22Rv1 (cell line): ENCODE measurements around the gene PIK3C2B.

Source experiments
- H3K27ac ChIP-seq: fragments of 450-650 bp; 2 replicates; pipeline ENCODE4 v1.5.1; 2017
- ZFX ChIP-seq: fragments of 450-650 bp; IDR thresholded peaks from 2 replicates; pipeline ENCODE4 v1.6.1; 2017; ENCODE audit warnings: antibody characterized with exemption, borderline replicate concordance
- TF ChIP-seq, protein P1 (sequence below): fragments of 450-650 bp; IDR thresholded peaks from 2 replicates; pipeline ENCODE4 v1.5.1; 2017; ENCODE audit warnings: mild to moderate bottlenecking

PIK3C2B gene

DNA sequence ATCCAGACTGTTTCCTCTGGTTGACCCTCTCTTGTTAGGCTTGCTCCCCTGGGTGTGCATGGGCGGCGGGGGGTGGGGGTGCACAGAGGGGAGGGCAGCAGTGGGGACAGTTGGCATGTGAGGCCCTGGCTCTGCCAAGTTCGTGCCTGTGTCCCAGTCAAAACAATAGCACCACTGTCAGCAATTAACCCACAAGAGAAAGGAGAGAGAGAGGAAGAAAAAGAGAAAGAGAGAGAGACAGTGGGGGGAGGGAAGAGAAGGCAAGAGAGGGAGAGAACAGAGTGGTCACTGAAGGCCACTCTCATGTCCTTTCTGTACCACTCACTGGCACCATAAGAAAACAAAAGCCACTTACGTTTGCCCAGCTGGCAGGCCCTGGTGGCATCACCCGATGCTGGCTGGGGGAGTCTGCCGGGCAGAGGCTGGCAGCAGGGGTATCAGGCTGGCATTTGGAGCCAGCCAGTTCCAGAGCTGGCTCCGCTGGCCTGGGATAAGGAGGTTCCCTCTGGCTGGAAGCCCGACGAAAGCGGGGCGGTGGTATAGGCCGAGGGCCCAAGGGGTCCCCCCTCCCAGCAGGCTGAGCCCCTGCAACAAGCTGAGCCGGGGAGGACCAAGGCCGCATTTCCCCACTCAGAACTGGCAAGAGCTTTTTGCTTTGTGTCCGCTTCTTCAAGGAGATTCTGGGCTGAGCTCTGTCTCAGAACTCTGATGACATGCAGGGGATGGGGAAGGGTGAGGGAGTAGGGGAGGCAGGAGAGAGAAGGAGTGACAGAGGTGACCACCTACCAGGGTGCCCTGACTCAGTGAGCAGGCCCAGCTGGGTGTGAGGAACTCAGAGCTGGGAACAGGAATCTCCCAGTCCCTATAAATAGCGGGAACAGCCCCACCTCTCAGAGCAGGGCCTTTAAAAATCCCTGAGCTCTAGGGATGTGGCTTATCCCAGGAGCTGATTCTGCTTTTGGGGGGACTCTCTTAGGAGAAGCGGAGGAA lies 27.9 kb downstream of the PIK3C2B start:
- TF ChIP-seq ZFX: no peak
- TF ChIP-seq, protein P1, sequence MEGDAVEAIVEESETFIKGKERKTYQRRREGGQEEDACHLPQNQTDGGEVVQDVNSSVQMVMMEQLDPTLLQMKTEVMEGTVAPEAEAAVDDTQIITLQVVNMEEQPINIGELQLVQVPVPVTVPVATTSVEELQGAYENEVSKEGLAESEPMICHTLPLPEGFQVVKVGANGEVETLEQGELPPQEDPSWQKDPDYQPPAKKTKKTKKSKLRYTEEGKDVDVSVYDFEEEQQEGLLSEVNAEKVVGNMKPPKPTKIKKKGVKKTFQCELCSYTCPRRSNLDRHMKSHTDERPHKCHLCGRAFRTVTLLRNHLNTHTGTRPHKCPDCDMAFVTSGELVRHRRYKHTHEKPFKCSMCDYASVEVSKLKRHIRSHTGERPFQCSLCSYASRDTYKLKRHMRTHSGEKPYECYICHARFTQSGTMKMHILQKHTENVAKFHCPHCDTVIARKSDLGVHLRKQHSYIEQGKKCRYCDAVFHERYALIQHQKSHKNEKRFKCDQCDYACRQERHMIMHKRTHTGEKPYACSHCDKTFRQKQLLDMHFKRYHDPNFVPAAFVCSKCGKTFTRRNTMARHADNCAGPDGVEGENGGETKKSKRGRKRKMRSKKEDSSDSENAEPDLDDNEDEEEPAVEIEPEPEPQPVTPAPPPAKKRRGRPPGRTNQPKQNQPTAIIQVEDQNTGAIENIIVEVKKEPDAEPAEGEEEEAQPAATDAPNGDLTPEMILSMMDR: no peak
- no peak overlapping the region for H3K27ac ChIP-seq

DNA sequence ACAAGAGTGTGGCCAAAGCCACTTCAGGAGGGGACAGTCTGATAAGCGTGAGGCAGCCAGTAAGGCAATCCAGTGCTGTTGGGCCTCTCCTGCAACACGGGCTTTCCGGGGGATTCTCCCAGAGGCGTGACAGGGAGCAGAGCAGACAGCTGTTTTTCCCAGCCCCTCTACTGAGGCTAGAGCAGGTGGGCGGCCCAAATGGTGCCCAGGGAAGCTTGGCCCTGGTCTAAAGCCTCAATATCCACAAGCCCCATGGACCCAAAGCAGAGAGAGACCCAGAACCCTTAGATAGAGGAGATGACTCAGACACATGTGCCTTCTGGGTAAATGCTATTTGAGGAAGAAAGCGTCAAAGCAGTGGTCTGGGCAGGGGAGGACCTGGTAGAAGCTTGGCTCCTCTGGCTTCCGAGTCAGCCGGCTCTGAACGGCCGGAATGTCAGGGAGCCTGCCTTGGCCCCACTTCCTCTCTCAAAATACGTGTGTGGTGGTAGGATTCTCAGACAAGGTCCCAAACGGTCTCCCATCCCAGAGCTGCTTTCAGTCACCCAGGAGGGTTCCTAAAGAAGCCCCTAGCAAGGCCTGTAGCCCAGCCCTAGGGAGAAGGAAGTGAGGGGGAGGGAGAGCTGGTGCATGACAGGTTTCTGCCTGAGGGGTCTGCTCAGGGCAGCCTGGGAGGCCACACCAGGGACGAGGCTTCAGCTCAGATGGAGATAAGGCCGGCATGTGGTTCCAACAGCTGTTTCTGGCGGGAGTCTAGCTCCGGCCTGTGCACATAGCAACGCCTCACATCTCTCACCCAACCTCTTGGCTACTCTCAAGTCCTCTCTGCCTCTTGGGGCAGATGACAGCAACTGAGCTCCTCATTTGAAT lies 28.8 kb downstream of the PIK3C2B start:
- TF ChIP-seq ZFX: no peak
- TF ChIP-seq, protein P1: no peak
- no peak overlapping the region for H3K27ac ChIP-seq

DNA sequence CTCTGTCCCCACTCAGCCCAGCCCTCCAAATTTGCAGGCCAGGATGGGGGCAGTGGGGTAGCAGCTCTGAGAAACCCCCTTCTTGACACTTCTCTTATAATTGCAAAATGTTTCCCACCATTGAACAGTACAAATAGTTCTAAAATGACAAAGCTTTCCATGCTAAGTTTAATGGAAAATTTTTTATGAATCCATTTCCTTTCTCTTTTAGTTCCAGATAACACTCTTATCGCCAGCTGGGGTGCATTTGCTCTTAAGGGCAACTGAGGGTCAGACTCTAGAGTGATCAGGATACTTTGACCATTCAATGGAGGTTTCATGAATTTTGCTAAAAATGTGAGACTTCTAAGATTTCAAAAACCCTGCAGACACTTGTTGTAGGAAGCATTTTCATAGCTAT lies 29.9 kb downstream of the PIK3C2B start:
- H3K27ac ChIP-seq: no peak overlapping the region
- TF ChIP-seq, protein P1: no peak
- no peak for TF ChIP-seq ZFX

DNA sequence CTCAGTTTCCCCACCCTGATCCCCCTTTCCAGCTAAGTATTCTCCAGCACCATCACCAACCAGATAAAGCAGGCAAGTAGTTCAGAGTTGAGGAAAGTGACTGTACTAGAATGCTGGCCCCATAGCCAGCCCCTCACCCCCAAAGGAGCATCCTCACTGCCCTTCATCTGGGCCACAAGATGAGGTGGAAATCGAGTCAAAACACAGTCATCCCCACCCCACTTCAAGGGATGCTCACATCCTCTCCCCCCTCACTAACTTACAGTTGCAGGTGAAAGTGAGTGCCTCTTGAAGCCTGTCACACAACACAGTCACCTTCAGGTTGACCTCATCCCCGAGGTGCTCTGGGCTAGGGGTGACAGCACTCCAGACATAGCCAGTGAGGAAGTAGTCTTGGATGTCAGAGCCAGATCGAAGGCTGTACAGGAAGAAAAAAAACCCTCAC lies 30.4 kb downstream of the PIK3C2B start:
- no peak overlapping the region for H3K27ac ChIP-seq
- TF ChIP-seq ZFX: no peak
- TF ChIP-seq, protein P1: no peak

DNA sequence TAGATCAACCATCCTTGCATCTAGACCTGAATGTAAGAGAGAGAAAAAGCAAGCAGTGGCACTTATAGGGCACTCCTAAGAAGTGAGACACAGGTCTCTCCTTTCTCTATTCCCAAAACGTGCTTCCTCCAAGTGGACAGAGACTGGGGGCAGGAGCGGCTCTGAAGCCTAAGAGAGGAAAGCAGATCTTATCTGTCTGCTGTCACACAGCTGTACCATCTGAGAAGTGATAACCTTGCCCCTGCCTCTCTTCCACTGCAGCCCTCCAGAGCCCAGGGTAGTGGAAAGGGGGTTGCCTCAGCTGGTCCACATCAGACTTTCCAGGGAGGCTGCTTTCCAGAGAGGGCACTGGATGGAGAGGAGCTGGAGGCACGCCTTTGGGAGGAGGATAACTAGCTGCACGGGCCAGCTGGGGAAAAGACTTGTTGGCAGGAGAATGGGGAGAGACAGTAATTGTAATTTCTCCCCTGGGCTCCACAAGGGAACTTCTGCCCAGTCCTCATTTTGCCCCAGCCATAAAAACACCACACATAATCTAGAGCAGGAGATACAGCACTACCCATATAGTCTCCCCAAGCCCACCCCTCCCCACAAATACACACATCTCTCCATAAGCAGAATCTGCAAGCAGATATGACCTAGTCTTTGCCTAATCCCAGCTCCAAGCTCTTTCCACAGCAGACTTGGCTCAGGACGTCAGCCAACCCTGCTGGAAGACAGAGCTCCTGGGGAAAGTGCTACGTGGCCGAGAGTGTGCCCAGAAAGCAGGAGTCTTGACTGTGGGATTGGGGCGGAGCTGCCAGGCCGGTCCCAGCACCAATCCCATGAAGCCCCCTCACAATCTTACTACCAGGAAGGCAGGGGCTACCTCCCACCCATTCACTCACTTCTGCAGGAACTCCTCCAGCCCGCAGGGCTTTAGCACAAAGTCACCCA lies 31.2 kb downstream of the PIK3C2B start:
- no peak overlapping the region for H3K27ac ChIP-seq
- TF ChIP-seq, protein P1: no peak
- no peak for TF ChIP-seq ZFX

DNA sequence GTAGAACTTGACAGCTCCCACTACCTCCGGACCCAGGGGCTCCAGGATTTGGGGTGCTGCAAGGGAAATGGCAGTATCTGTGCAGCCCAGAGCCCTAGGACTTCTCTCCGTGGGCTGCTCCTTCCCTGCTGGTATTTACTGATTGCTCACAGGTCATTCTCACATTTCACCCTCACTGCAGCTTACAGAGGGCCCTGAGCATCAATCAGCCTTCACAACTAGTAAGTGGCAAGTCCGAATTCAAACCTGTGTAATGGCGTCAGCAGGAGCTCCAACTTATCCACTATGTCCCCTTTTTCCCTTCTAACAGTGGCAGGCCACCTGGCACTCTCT lies 32.4 kb downstream of the PIK3C2B start:
- TF ChIP-seq ZFX: no peak
- TF ChIP-seq, protein P1: no peak
- no peak overlapping the region for H3K27ac ChIP-seq
